ENCODE measurements around the gene SLF1. TPM values are rescaled to one million over a fixed set of nuclear protein-coding genes. Genes with fewer than 3 reads are reported as not detected.

SLF1 gene
- total and polyA plus RNA-seq, 9 donors: 2.4 to 11.2 (median 4.9) TPM

DNA sequence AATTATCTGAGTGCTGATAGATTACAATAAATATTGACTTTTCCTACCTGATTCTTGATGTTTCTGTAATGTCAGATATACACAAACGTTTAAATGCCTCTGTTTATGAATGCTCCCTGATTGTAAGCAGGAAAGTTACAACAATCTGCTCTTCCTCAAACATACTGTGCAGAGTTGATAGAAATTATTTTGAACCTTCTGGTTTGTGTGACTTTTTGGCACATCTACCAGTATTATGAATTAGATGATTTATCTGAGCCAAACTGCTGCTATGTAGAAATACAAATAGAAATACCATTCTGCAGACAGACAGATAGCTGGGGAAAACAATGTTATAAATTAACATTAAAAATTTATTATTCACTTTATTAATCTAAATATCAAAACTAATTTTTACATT lies 113.0 kb downstream of the SLF1 start:
- DNase-seq: no peak
- Histone ChIP-seq H3K27ac (no peak overlapping the region), H3K9me3 (no peaks in the 10 kb centered on the region), H3K4me3 (no peak overlapping the region), H3K4me1 (ENCODE audit: insufficient read depth) (no peaks in the 10 kb centered on the region), H3K36me3 (no peaks in the 10 kb centered on the region), H3K27me3 (no peaks in the 10 kb centered on the region)
- intact Hi-C loops (cut with DNase I): no loop called here
- WGBS, 3 donors: 16 to 42% (median 21%) methylated on average over 1 of the region's 1 CpG
- TF ChIP-seq, protein P1, sequence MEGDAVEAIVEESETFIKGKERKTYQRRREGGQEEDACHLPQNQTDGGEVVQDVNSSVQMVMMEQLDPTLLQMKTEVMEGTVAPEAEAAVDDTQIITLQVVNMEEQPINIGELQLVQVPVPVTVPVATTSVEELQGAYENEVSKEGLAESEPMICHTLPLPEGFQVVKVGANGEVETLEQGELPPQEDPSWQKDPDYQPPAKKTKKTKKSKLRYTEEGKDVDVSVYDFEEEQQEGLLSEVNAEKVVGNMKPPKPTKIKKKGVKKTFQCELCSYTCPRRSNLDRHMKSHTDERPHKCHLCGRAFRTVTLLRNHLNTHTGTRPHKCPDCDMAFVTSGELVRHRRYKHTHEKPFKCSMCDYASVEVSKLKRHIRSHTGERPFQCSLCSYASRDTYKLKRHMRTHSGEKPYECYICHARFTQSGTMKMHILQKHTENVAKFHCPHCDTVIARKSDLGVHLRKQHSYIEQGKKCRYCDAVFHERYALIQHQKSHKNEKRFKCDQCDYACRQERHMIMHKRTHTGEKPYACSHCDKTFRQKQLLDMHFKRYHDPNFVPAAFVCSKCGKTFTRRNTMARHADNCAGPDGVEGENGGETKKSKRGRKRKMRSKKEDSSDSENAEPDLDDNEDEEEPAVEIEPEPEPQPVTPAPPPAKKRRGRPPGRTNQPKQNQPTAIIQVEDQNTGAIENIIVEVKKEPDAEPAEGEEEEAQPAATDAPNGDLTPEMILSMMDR (IDR thresholded peaks at IDR 0.05): no peak
- no peak for TF ChIP-seq POLR2A (IDR thresholded peaks at IDR 0.05)
- TF ChIP-seq EP300 (IDR thresholded peaks at IDR 0.05): no peak

DNA sequence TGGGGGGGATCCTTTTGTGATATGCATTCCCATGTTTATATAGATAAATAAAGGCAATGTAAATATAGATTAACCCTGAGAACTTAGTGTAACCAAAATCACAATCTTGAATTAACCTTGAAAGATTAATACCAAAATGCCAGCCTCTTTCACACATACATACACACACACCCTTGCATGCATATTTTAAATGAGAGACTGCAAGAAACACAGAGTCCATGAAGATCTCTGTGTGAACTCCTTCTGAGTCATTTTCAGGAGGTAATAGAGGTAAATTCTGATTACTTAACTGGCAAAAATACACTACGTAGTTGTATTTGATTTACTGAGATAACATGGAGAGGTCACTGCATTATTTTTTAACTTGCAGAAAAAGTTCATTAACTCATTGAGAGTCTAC lies 118.0 kb downstream of the SLF1 start:
- Histone ChIP-seq H3K4me1 (ENCODE audit: insufficient read depth) (no peaks in the 10 kb centered on the region), H3K4me3 (no peak overlapping the region), H3K27me3 (no peaks in the 10 kb centered on the region), H3K27ac (no peak overlapping the region), H3K9me3 (no peaks in the 10 kb centered on the region), H3K36me3 (no peaks in the 10 kb centered on the region)
- WGBS, 3 donors: 78 to 82% (median 78%) methylated on average over 1 of the region's 1 CpG
- intact Hi-C loops (cut with DNase I): no loop called here
- no peak for DNase-seq
- TF ChIP-seq POLR2A (IDR thresholded peaks at IDR 0.05) (no peak), EP300 (IDR thresholded peaks at IDR 0.05) (no peak)
- TF ChIP-seq, protein P1 (IDR thresholded peaks at IDR 0.05): no peak

DNA sequence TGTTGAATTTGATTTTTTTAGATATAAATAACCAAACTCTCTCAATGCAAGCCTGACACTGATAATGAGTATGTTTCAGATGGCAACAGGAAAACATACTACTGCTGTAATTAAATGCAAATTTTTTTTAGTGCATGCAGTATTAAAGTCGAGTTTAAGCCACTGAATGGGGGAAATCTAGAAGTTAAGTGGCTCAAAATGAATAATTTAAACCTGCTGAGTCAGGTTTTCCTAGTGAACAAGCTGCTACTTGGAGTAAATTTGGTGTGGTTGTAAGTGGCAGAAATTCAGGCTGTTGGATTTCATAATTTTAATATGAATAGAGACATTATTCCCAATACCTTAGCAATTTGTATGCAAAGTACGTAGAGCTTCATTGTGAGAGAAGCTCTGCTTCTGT lies 121.8 kb downstream of the SLF1 start:
- Histone ChIP-seq H3K4me3 (no peak overlapping the region), H3K9me3 (no peaks in the 10 kb centered on the region), H3K36me3 (no peaks in the 10 kb centered on the region), H3K27me3 (no peaks in the 10 kb centered on the region), H3K4me1 (ENCODE audit: insufficient read depth) (no peaks in the 10 kb centered on the region), H3K27ac (no peak overlapping the region)
- intact Hi-C loops (cut with DNase I): no loop called here
- no peak for DNase-seq
- WGBS, 3 donors: 71 to 76% (median 73%) methylated on average over 2 of the region's 2 CpGs
- TF ChIP-seq EP300 (IDR thresholded peaks at IDR 0.05) (no peak), POLR2A (IDR thresholded peaks at IDR 0.05) (no peak)
- TF ChIP-seq, protein P1 (IDR thresholded peaks at IDR 0.05): no peak

DNA sequence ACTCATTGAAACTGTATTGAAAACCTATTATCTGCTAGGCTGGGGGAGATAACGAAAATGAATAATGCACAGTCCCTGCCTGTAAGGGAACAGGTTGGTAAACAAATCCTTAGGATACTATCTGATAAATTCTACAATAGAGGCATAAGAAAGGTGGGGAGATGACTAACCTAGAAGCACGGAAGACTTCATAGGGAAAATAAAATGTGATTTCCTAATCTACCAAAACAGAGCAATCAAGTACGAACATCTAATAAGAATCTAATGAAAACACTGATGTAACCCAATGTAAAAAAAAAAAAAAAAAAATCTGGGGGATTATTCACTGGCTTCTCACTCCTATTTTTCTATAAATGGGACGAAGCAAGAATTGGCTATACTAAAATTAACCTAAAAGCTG lies 124.4 kb downstream of the SLF1 start:
- Histone ChIP-seq H3K27ac (no peak overlapping the region), H3K9me3 (no peaks in the 10 kb centered on the region), H3K27me3 (no peaks in the 10 kb centered on the region), H3K4me3 (no peak overlapping the region), H3K4me1 (ENCODE audit: insufficient read depth) (no peaks in the 10 kb centered on the region), H3K36me3 (no peaks in the 10 kb centered on the region)
- intact Hi-C loops (cut with DNase I): no loop called here
- 87 to 89% (median 89%) methylated on average over 4 of the region's 4 CpGs for WGBS, 3 donors
- TF ChIP-seq, protein P1 (IDR thresholded peaks at IDR 0.05): no peak
- TF ChIP-seq EP300 (IDR thresholded peaks at IDR 0.05) (no peak), POLR2A (IDR thresholded peaks at IDR 0.05) (no peak)
- no peak for DNase-seq

DNA sequence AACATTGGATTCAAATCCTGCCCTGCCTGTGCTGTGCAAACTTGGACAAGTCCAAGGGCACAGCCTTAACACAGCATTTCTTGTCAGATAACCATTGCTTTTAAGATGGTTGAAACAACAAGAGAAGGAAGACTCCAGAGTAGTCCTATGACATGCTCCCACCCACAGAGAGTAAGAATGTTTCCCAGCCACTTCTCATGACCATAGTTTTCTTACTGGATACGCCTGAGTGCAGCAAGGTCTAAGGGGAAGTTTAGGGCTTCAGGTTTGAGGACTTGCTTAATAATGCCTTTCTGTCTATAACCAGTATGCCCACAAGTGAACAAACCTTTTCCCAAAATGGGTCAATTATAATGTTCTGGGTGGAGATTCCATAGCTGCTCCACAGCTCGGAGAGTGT lies 126.4 kb downstream of the SLF1 start:
- Histone ChIP-seq H3K27me3 (no peaks in the 10 kb centered on the region), H3K4me3 (no peak overlapping the region), H3K4me1 (ENCODE audit: insufficient read depth) (no peaks in the 10 kb centered on the region), H3K9me3 (no peaks in the 10 kb centered on the region), H3K27ac (no peak overlapping the region), H3K36me3 (no peaks in the 10 kb centered on the region)
- intact Hi-C loops (cut with DNase I): no loop called here
- DNase-seq: no peak
- no peak for TF ChIP-seq EP300 (IDR thresholded peaks at IDR 0.05)
- TF ChIP-seq, protein P1 (IDR thresholded peaks at IDR 0.05): no peak
- TF ChIP-seq POLR2A (IDR thresholded peaks at IDR 0.05): no peak
- 74 to 89% (median 87%) methylated on average over 2 of the region's 2 CpGs for WGBS, 3 donors

Measured in ovary (tissue), 9 donors.